HCT116 (cell line): Measurements from ENCODE around the gene R3HDM1.

Source experiments
- CBX3 ChIP-seq: IDR thresholded peaks from 2 replicates; pipeline ENCODE4 v1.6.1; 2012; ENCODE audit warnings: low read depth
- CEBPB ChIP-seq: IDR thresholded peaks from 2 replicates; pipeline ENCODE4 v1.6.1; 2012; ENCODE audit warnings: low read depth
- CTCF ChIP-seq, 3 experiments: fragments of 200-600 bp in 1 of 3; sonication (generic) in 1 of 3; IDR thresholded peaks in 2 of 3; conservative IDR thresholded peaks in 1 of 3; 2 replicates each; pipeline ENCODE4 v1.5.1; 2012 to 2017; ENCODE audit warnings: low read depth in 2 of 3, low read length in 2 of 3, antibody characterized with exemption in 1 of 3, borderline replicate concordance in 1 of 3, control low read depth in 1 of 3, mild to moderate bottlenecking in 1 of 3, mixed read lengths in 1 of 3, mixed run types in 1 of 3, moderate library complexity in 1 of 3; ENCODE audit not compliant: insufficient read depth in 1 of 3
- EZH2 ChIP-seq: fragments of 200-600 bp; sonication (generic); IDR thresholded peaks from 2 replicates; pipeline ENCODE4 v1.6.1; 2017; ENCODE audit warnings: antibody characterized with exemption, mixed run types
- EZH2phosphoT487 ChIP-seq: fragments of 200-600 bp; IDR thresholded peaks from 2 replicates; pipeline ENCODE4 v1.6.1; 2018; ENCODE audit warnings: antibody characterized with exemption, borderline replicate concordance
- FOSL1 ChIP-seq: IDR thresholded peaks from 2 replicates; pipeline ENCODE4 v1.6.1; 2012; ENCODE audit warnings: low read depth
- JUND ChIP-seq: IDR thresholded peaks from 2 replicates; pipeline ENCODE4 v1.6.1; 2012
- POLR2A ChIP-seq: IDR thresholded peaks from 2 replicates; pipeline ENCODE4 v1.7.0; 2011; ENCODE audit warnings: borderline replicate concordance; ENCODE audit not compliant: insufficient read depth, insufficient read length; ENCODE audit errors: extremely low read depth
- POLR2AphosphoS5 ChIP-seq: IDR thresholded peaks from 2 replicates; pipeline ENCODE4 v1.6.1; 2011; ENCODE audit warnings: mild to moderate bottlenecking, low read depth, low read length, moderate library complexity
- YY1 ChIP-seq: IDR thresholded peaks from 2 replicates; pipeline ENCODE4 v1.6.1; 2011; ENCODE audit warnings: low read length, low read depth, moderate library complexity, mild to moderate bottlenecking; ENCODE audit not compliant: insufficient replicate concordance; ENCODE audit errors: extremely low read depth
- ZNF274 ChIP-seq: fragments of 200-500 bp; sonication (Bioruptor generic); IDR thresholded peaks from 2 replicates; pipeline ENCODE4 v1.6.1; 2014; ENCODE audit warnings: mild to moderate bottlenecking, low read depth, low read length, inconsistent platforms

DNA sequence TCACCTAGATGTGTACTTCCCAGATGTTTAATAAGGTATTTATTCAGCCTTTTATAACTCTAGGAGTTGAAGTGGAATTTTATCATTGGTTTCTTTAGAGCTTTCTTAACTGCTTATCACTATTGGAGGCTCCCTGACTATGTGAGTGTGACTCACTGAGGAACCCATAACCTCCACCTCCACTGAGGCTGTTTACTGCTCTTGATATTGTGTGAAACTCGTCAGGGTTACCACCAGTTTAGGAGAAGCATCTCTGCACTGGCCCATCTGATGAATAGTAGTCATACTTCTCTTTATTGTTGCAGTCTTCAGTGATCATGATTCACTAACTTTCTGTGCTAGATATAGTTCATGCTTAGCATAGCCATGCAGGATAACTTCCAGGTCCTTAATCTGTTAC is 130.8 kb downstream of the R3HDM1 start:
- TF ChIP-seq JUND = no peak
- no peak for TF ChIP-seq CBX3
- TF ChIP-seq CTCF (IDR thresholded peaks at IDR 0.05 in 2 of 3, conservative IDR thresholded peaks at IDR 0.05 in 1 of 3; ENCODE audit: borderline replicate concordance in 1 of 3, insufficient read depth in 1 of 3, low read depth in 2 of 3, low read length in 2 of 3) = no peak
- TF ChIP-seq ZNF274 = no peak
- no peak for TF ChIP-seq EZH2phosphoT487
- no peak for TF ChIP-seq FOSL1
- TF ChIP-seq EZH2 = no peak
- TF ChIP-seq POLR2AphosphoS5 = no peak
- TF ChIP-seq POLR2A = no peak
- no peak for TF ChIP-seq YY1
- TF ChIP-seq CEBPB = no peak
